PC-9 (cell line): ENCODE measurements around the gene AMT. TPM values are rescaled to one million over a fixed set of nuclear protein-coding genes. Genes with fewer than 3 reads are reported as not detected.

ENCODE experiments used
- BruUV-seq: library from RNA; stranded (reverse); fragments of 400-500 nt; replicated peaks from 2 replicates; lab custom pipeline; 2021; lab: Mats Ljungman, UMichigan
- CTCF ChIA-PET: fragments of 300-600 bp; sonication (Branson Sonifier 250); formaldehyde crosslinking; loops from one replicate; lab custom pipeline; 2022; ENCODE audit warnings: antibody characterized with exemption; lab: Charles Lee
- POLR2A ChIA-PET: fragments of 300-600 bp; sonication (Branson Sonifier 250); formaldehyde crosslinking; loops from one replicate; lab custom pipeline; 2022; ENCODE audit warnings: antibody characterized with exemption; ENCODE audit not compliant: unreplicated experiment; lab: Charles Lee
- DNase-seq, 2 experiments: peaks; one replicate each; pipeline versions ENCODE4 v3.0.0 to v3.0.0-alpha.2; 2015 to 2022; ENCODE audit warnings: mixed read lengths in 1 of 2
- H2AFZ ChIP-seq: fragments of 200-600 bp; sonication (generic); 2 replicates; pipeline ENCODE4 v1.8.1; 2017; ENCODE audit warnings: antibody characterized with exemption
- H3F3A ChIP-seq: fragments of 200-600 bp; sonication (generic); 2 replicates; pipeline ENCODE4 v1.8.1; 2017; ENCODE audit warnings: antibody characterized with exemption, mild to moderate bottlenecking, low read depth; ENCODE audit not compliant: insufficient read depth
- H3K27ac ChIP-seq: fragments of 200-600 bp; sonication (generic); 2 replicates; pipeline ENCODE4 v1.6.1; 2016; ENCODE audit warnings: mixed run types
- H3K27me3 ChIP-seq: fragments of 200-600 bp; sonication (generic); 2 replicates; pipeline ENCODE4 v1.6.1; 2016; ENCODE audit warnings: low read depth, mixed run types; ENCODE audit not compliant: insufficient read depth
- H3K36me3 ChIP-seq: fragments of 200-600 bp; sonication (generic); 2 replicates; pipeline ENCODE4 v1.6.1; 2016; ENCODE audit warnings: low read depth, mixed run types
- H3K4me1 ChIP-seq: fragments of 200-600 bp; sonication (generic); replicated peaks from 2 replicates; pipeline ENCODE4 v1.6.1; 2016; ENCODE audit warnings: mixed run types; ENCODE audit not compliant: insufficient read depth
- H3K4me2 ChIP-seq: fragments of 200-600 bp; sonication (generic); 2 replicates; pipeline ENCODE4 v1.6.1; 2017; ENCODE audit warnings: mixed run types
- H3K4me3 ChIP-seq: fragments of 200-600 bp; sonication (generic); 2 replicates; pipeline ENCODE4 v1.6.1; 2016; ENCODE audit warnings: mixed run types
- H3K79me2 ChIP-seq: fragments of 200-600 bp; sonication (generic); 2 replicates; pipeline ENCODE4 v1.6.1; 2017; ENCODE audit warnings: low read depth, mixed run types
- H3K9me2 ChIP-seq: fragments of 200-600 bp; sonication (generic); 2 replicates; pipeline ENCODE4 v1.8.1; 2017; ENCODE audit warnings: mild to moderate bottlenecking; ENCODE audit not compliant: insufficient read depth
- H3K9me3 ChIP-seq: fragments of 200-600 bp; sonication (generic); 2 replicates; pipeline ENCODE4 v1.8.1; 2016; ENCODE audit warnings: low read depth; ENCODE audit not compliant: insufficient read depth
- H4K20me1 ChIP-seq: fragments of 200-600 bp; sonication (generic); 2 replicates; pipeline ENCODE4 v1.8.1; 2017; ENCODE audit not compliant: insufficient read depth
- CTCF ChIP-seq: fragments of 200-600 bp; sonication (generic); conservative IDR thresholded peaks from 2 replicates; pipeline ENCODE4 v1.6.1; 2017; ENCODE audit warnings: mixed run types, antibody characterized with exemption, mild to moderate bottlenecking, moderate library complexity
- EZH2 ChIP-seq: fragments of 200-600 bp; sonication (generic); IDR thresholded peaks from 2 replicates; pipeline ENCODE4 v1.8.0; 2017; ENCODE audit warnings: antibody characterized with exemption, low read depth
- intact Hi-C: fragments of 100-400 bp; cut with micrococcal nuclease; formaldehyde crosslinking; loops from one replicate; pipeline ENCODE4 v1.10.0; 2022; ENCODE audit not compliant: unreplicated experiment
- total RNA-seq: library from RNA; stranded (reverse); gene quantifications from 2 replicates; pipeline ENCODE4 v1.2.3, GENCODE V29; 2021

AMT gene
- total RNA-seq, 1 experiment from 2014 or later, result 12.9 TPM

- H3K79me2 ChIP-seq, result peaks cover 35% of the 10 kb centered on the region
- H3F3A ChIP-seq, result 0 out of 2 replicates have a peak, but pooled peaks cover 3% of the 10 kb centered on the region
- no peaks in the 10 kb centered on the region for H3K9me3 ChIP-seq
- no peak overlapping the region for H2AFZ ChIP-seq
- no peak for TF ChIP-seq EZH2
- TF ChIP-seq CTCF, result no peak
- no peak overlapping the region for H3K4me3 ChIP-seq
- peaks cover 8% of the 10 kb centered on the region for H4K20me1 ChIP-seq
- H3K27me3 ChIP-seq, result no peaks in the 10 kb centered on the region
- POLR2A ChIA-PET, result interaction anchor here (0.5 kb wide), 1 partner anchor 20 kb away, joined by 7 read pairs; no protein-coding TSS in a partner anchor
- no TSS peak for BruUV-seq
- H3K27ac ChIP-seq, result no peak overlapping the region
- H3K4me2 ChIP-seq, result no peak overlapping the region
- CTCF ChIA-PET, result interaction anchor here (0.7 kb wide), 1 partner anchor 415 kb away, joined by 6 read pairs; no protein-coding TSS in a partner anchor
- no peaks in the 10 kb centered on the region for H3K4me1 ChIP-seq
- H3K9me2 ChIP-seq, result no peaks in the 10 kb centered on the region
- H3K36me3 ChIP-seq, result peaks cover 16% of the 10 kb centered on the region; the same call in 1 of the 2 replicates
- intact Hi-C loops, result no loop called here
- DNase-seq, result no peak
These were observed 51.5 kb downstream of the AMT start for GRCh38 chr3:49370585-49371290.

Other genes with a start within 250 kb of the AMT start
- gene C3orf62, start 145.2 kb downstream of the AMT start, total RNA-seq, result 6.9 and 12.4 TPM in 2 replicates
- gene USP4, start 82.4 kb downstream of the AMT start, total RNA-seq, result 39.8 and 42.9 TPM in 2 replicates
- 386 and 394 TPM in 2 replicates for gene GPX1, start 64.1 kb downstream of the AMT start, total RNA-seq
- gene RHOA, start 10.5 kb downstream of the AMT start, total RNA-seq, result 413 and 416 TPM in 2 replicates
- gene TCTA, start 10.1 kb downstream of the AMT start, total RNA-seq, result 17.0 and 17.2 TPM in 2 replicates
- 14.6 and 23.7 TPM in 2 replicates for gene NICN1, start 6.9 kb upstream of the AMT start, total RNA-seq
- 156 and 206 TPM in 2 replicates for gene DAG1, start 47.8 kb upstream of the AMT start, total RNA-seq
- gene BSN, start 132.0 kb upstream of the AMT start, total RNA-seq, result 0.23 and 0.28 TPM in 2 replicates